Endothelial cell of umbilical vein (primary cell): ENCODE measurements around the gene SLC25A27. TPM values are rescaled to one million over a fixed set of nuclear protein-coding genes. Genes with fewer than 3 reads are reported as not detected.

Experiments used
- BruUV-seq: library from RNA; stranded (reverse); fragments of 400-500 nt; replicated peaks from 2 replicates; lab custom pipeline; 2021; lab: Mats Ljungman, UMichigan
- CTCF ChIA-PET: fragments of 300-600, 350-600 bp; sonication (Branson Sonifier 250); formaldehyde crosslinking; loops from one replicate; lab custom pipeline; 2021; ENCODE audit warnings: antibody characterized with exemption, inconsistent platforms; lab: Charles Lee
- POLR2A ChIA-PET: fragments of 300-600, 350-600 bp; sonication (Branson Sonifier 250); formaldehyde crosslinking; loops from one replicate; lab custom pipeline; 2021; ENCODE audit warnings: antibody characterized with exemption, inconsistent platforms; lab: Charles Lee
- DNase-seq: peaks from one replicate; pipeline ENCODE4 v3.0.0-alpha.2; 2011; ENCODE audit warnings: low read depth, low spot score
- FAIRE-seq: peaks from 2 replicates; lab custom pipeline; 2011; peaks lifted over from hg19 to GRCh38; lab: Jason Lieb, UNC
- H2AFZ ChIP-seq: 2 replicates; pipeline ENCODE4 v1.6.0; 2012; ENCODE audit warnings: low read depth, low read length, control low read depth, inconsistent platforms
- H3K27ac ChIP-seq: 2 replicates; pipeline ENCODE4 v1.5.1; 2011; ENCODE audit warnings: low read depth, mild to moderate bottlenecking, control low read depth, low read length, moderate library complexity; ENCODE audit not compliant: insufficient read depth
- H3K27me3 ChIP-seq, 2 experiments: 2 replicates each; pipeline versions ENCODE4 v1.6.0 to v1.6.1; 2011; ENCODE audit warnings: low read length in 2 of 2, mixed read lengths in 1 of 2; ENCODE audit not compliant: control insufficient read depth in 2 of 2, insufficient read depth in 2 of 2
- H3K36me3 ChIP-seq, 2 experiments: 2 replicates in 1 of 2; 3 replicates in 1 of 2; pipeline ENCODE4 v1.5.1; 2011; ENCODE audit warnings: low read length in 2 of 2, mild to moderate bottlenecking in 1 of 2, moderate library complexity in 1 of 2; ENCODE audit not compliant: control insufficient read depth in 2 of 2, insufficient read depth in 2 of 2; ENCODE audit errors: extremely low read depth in 1 of 2
- H3K4me1 ChIP-seq: 3 replicates; pipeline ENCODE4 v1.5.1; 2011; ENCODE audit warnings: mild to moderate bottlenecking, low read length; ENCODE audit not compliant: control insufficient read depth, insufficient read depth; ENCODE audit errors: extremely low read depth
- H3K4me2 ChIP-seq: 2 replicates; pipeline ENCODE4 v1.6.1; 2011; ENCODE audit warnings: low read length, control low read depth, mixed read lengths; ENCODE audit not compliant: insufficient read depth
- H3K4me3 ChIP-seq, 3 experiments: fragments of 200-600 bp in 1 of 3; sonication (generic), shearing (Covaris generic) in 1 of 3; replicated peaks in 1 of 3; 2 replicates each; pipeline ENCODE4 v1.5.1; 2011 to 2016; ENCODE audit warnings: control low read depth in 3 of 3, low read length in 3 of 3, mild to moderate bottlenecking in 2 of 3, inconsistent platforms in 1 of 3, low read depth in 1 of 3, moderate library complexity in 1 of 3; ENCODE audit not compliant: insufficient read depth in 1 of 3
- H3K79me2 ChIP-seq: 2 replicates; pipeline ENCODE4 v1.6.0; 2012; ENCODE audit warnings: low read length, inconsistent platforms; ENCODE audit not compliant: control insufficient read depth, insufficient read depth
- H3K9ac ChIP-seq: replicated peaks from 2 replicates; pipeline ENCODE3; 2011; ENCODE audit warnings: low read length, control low read depth; ENCODE audit not compliant: insufficient read depth; ENCODE audit errors: extremely low read depth
- H3K9me1 ChIP-seq: replicated peaks from 3 replicates; pipeline ENCODE4 v1.6.0; 2011; ENCODE audit warnings: mild to moderate bottlenecking, low read length; ENCODE audit not compliant: control insufficient read depth, insufficient read depth; ENCODE audit errors: extremely low read depth
- H3K9me3 ChIP-seq: replicated peaks from 2 replicates; pipeline ENCODE4 v1.5.1; 2012; ENCODE audit warnings: low read length, inconsistent platforms; ENCODE audit not compliant: control insufficient read depth, insufficient read depth
- H4K20me1 ChIP-seq: replicated peaks from 2 replicates; pipeline ENCODE3; 2011; ENCODE audit warnings: mild to moderate bottlenecking, low read length; ENCODE audit not compliant: control insufficient read depth, insufficient read depth; ENCODE audit errors: extremely low read depth
- FOS ChIP-seq: IDR thresholded peaks from 2 replicates; pipeline ENCODE4 v1.6.1; 2011; ENCODE audit warnings: mild to moderate bottlenecking, low read length, moderate library complexity, borderline replicate concordance; ENCODE audit not compliant: insufficient read depth
- GATA2 ChIP-seq: IDR thresholded peaks from 2 replicates; pipeline ENCODE4 v1.7.0; 2011; ENCODE audit warnings: low read depth, mild to moderate bottlenecking, moderate library complexity, mixed read lengths, low read length; ENCODE audit not compliant: insufficient read length, insufficient read depth
- MYC ChIP-seq: IDR thresholded peaks from one replicate; pipeline ENCODE4 v1.6.1; 2011; ENCODE audit warnings: mild to moderate bottlenecking, low read depth, low read length
- POLR2AphosphoS5 ChIP-seq: IDR thresholded peaks from 2 replicates; pipeline ENCODE4 v1.6.1; 2012; ENCODE audit warnings: low read depth, mild to moderate bottlenecking, control low read depth, low read length, moderate library complexity; ENCODE audit not compliant: insufficient read depth
- dilution Hi-C: fragments of 300-500 bp; cut with MboI; formaldehyde crosslinking; loops from one replicate; pipeline ENCODE4 v1.15.0; 2019; ENCODE audit warnings: low sequenced_read_pairs; ENCODE audit not compliant: extremely low pct_ligation_motif_present
- intact Hi-C: fragments of 100-400 bp; cut with micrococcal nuclease; formaldehyde crosslinking; loops from one replicate; pipeline ENCODE4 v1.10.0; 2022
- polyA plus RNA-seq, 4 experiments: library from polyadenylated mRNA; depleted of rRNA in 3 of 4; stranded (reverse) in 3 of 4; unstranded in 1 of 4; fragments of >200 nt; gene quantifications; 2 replicates each; pipeline versions ENCODE4 v1.2.1 to v1.2.3, GENCODE V29; 2011 to 2012; ENCODE audit warnings: missing spikeins in 1 of 4
- total RNA-seq: library from RNA; stranded (reverse); gene quantifications from 2 replicates; pipeline ENCODE4 v1.2.3, GENCODE V29; 2021
- TF ChIP-seq, protein P1 (sequence below), 2 donors: IDR thresholded peaks; 1 replicate in 1 of 2; 2 replicates in 1 of 2; pipeline ENCODE4 v1.5.1; 2011; ENCODE audit warnings: low read length in 2 of 2, mild to moderate bottlenecking in 2 of 2, moderate library complexity in 2 of 2, control low read depth in 1 of 2, inconsistent platforms in 1 of 2, low read depth in 1 of 2; ENCODE audit not compliant: insufficient read depth in 1 of 2; ENCODE audit errors: extremely low read depth in 1 of 2
- TF ChIP-seq, protein P2 (sequence below): IDR thresholded peaks from 2 replicates; pipeline ENCODE4 v1.6.1; 2011; ENCODE audit not compliant: insufficient read depth, insufficient read length

Gene SLC25A27
- total and polyA plus RNA-seq, 2 donors (not counting 3 experiments of a cell fraction or from before 2014, with no cell fraction given) = 3.3 to 4.0 TPM

DNA sequence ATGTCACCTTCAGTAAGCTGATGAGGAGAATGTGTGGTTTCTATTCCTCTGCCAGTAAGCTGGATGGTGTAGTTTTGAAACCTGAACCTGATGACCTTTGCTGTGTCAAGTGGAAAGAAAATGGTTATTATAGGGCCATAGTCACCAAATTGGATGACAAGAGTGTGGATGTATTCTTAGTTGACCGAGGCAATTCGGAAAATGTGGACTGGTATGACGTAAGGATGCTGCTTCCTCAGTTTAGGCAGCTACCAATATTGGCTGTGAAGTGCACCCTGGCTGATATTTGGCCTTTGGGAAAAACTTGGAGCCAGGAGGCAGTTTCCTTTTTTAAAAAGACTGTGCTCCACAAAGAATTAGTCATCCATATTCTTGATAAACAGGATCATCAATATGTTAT, 36.9 kb downstream of the SLC25A27 start:
- no peaks in the 10 kb centered on the region for H3K4me1 ChIP-seq
- peaks cover 0 to 3% of the 10 kb centered on the region in 2 experiments for H3K27me3 ChIP-seq
- H3K9ac ChIP-seq = no peak overlapping the region
- DNase-seq (no peak), FAIRE-seq (no peak)
- H3K27ac ChIP-seq = no peak overlapping the region
- no peaks in the 10 kb centered on the region for H3K79me2 ChIP-seq
- ChIA-PET CTCF (no interaction called here), POLR2A (no interaction called here)
- no peak for TF ChIP-seq MYC
- TF ChIP-seq POLR2AphosphoS5 = no peak
- TF ChIP-seq, protein P1, sequence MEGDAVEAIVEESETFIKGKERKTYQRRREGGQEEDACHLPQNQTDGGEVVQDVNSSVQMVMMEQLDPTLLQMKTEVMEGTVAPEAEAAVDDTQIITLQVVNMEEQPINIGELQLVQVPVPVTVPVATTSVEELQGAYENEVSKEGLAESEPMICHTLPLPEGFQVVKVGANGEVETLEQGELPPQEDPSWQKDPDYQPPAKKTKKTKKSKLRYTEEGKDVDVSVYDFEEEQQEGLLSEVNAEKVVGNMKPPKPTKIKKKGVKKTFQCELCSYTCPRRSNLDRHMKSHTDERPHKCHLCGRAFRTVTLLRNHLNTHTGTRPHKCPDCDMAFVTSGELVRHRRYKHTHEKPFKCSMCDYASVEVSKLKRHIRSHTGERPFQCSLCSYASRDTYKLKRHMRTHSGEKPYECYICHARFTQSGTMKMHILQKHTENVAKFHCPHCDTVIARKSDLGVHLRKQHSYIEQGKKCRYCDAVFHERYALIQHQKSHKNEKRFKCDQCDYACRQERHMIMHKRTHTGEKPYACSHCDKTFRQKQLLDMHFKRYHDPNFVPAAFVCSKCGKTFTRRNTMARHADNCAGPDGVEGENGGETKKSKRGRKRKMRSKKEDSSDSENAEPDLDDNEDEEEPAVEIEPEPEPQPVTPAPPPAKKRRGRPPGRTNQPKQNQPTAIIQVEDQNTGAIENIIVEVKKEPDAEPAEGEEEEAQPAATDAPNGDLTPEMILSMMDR (IDR thresholded peaks at IDR 0.05; ENCODE audit: extremely low read depth in 1 of 2, insufficient read depth in 1 of 2, low read depth in 1 of 2, low read length in 2 of 2) = no peak
- TF ChIP-seq, protein P2, sequence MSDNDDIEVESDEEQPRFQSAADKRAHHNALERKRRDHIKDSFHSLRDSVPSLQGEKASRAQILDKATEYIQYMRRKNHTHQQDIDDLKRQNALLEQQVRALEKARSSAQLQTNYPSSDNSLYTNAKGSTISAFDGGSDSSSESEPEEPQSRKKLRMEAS = no peak
- no peak for TF ChIP-seq FOS
- TF ChIP-seq GATA2 = no peak
- intact Hi-C loops = no loop called here
- H3K9me1 ChIP-seq = no peaks in the 10 kb centered on the region
- H3K4me3 ChIP-seq = no peak overlapping the region
- BruUV-seq = no TSS peak
- H3K9me3 ChIP-seq = no peaks in the 10 kb centered on the region
- H3K36me3 ChIP-seq = no peaks in the 10 kb centered on the region
- dilution Hi-C loops = no loop called here
- no peaks in the 10 kb centered on the region for H4K20me1 ChIP-seq
- no peak overlapping the region for H2AFZ ChIP-seq
- H3K4me2 ChIP-seq = no peak overlapping the region
